Measurements from ENCODE around the gene ABCD4. TPM values are rescaled to one million over a fixed set of nuclear protein-coding genes. Genes with fewer than 3 reads are reported as not detected.
"Not testable (repeated sequence)": the region's sequence is repeated elsewhere in the genome, so short reads cannot be mapped to it uniquely, and the experiment has no call there.

Gene ABCD4
- total and polyA plus RNA-seq, 2 experiments from 2014 or later = 60.5 to 73.1 TPM

DNA sequence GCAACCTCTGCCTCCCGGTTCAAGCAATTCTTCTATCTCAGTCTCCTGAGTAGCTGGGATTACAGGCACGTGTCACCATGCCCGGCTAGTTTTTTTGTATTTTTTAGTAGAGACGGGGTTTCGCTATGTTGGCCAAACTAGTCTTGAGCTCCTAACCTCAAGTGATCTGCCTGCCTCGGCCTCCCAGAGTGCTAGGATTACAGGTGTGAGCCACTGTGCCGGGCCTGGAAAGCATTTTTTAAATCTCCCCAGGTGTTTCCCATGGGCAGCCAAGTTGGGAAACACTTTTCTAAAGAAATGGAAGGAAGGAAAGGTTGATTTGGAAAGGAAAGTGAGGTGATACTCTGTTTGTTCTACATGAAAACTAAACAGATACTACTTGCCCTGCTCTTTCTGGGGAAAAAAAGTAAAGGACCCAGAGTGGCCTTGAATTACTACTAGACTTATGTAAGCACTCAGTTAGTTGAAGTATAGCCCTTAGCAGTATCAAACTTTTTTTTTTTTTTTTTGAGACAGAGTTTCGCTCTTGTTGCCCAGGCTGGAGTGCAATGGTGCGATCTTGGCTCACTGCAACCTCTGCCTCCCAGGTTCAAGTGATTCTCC lies 27.3 kb upstream of the ABCD4 start:
- not testable (repeated sequence) for H3K4me3 Mint-ChIP-seq; H3K79me2 ChIP-seq (replicated peaks; ENCODE audit: insufficient read depth); H3K9me2 ChIP-seq (ENCODE audit: insufficient read depth); H3K4me3 ChIP-seq; ATAC-seq; DNase-seq (ENCODE audit: low spot score); H3K36me3 ChIP-seq (ENCODE audit: insufficient read depth); H3F3A ChIP-seq (replicated peaks; ENCODE audit: low read depth); H3K9me3 Mint-ChIP-seq; H3K27me3 ChIP-seq (ENCODE audit: insufficient read depth); H2AFZ ChIP-seq; H3K4me2 ChIP-seq; H4K20me1 ChIP-seq (replicated peaks; ENCODE audit: insufficient read depth); H3K36me3 Mint-ChIP-seq (ENCODE audit: low read depth)
- peaks cover 23% of the 10 kb centered on the region; the same call in 1 of the 2 replicates for H3K4me1 ChIP-seq (ENCODE audit: insufficient read depth)
- peak overlapping the region; percentile 34; the same call in 1 of the 2 replicates for H3K27ac ChIP-seq (ENCODE audit: low read depth)
- peaks cover 12% of the 10 kb centered on the region for H3K27me3 Mint-ChIP-seq (ENCODE audit: insufficient read depth, low read depth, poor library complexity)
- peak overlapping the region; percentile 57; the same call in 1 of the 2 replicates for H3K27ac Mint-ChIP-seq
- H3K4me1 Mint-ChIP-seq = peaks cover 36% of the 10 kb centered on the region

DNA sequence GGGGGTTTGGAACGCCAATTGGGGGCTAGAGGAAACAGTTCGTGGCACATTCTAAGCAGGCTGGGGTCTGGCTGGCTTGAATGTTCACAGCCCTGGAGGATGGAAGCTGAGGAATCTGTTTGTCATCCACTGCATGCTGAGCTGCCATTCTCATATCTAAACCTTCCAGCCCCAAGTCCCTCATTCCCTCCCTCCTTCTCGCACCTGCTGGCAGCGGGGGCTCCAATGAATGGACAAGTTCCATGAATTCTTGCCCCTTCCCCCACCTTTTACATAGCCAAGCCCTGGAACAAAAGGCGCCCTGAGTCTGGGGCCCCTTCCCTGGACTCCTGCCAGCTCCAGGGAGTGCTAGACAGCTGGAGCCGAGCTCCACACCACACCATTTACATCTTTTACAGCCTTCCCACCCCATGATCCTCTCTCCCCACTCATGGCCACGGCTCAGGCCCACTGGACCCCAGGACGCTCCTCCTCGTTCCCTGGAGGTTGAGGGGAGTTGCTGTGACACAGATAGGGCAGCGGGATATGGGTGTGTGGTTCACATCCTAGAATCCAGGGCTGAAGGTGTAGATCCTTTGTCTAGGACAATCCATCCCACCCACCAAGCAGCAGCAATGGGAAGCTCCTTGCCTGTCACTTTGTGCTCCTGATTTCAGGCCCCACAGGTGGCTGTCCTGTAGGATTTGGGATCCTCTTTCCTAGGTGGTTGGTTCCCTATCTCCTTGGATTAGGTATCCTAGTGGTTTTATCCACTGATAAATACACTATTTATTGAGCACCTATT lies 23.8 kb upstream of the ABCD4 start:
- peaks cover 4% of the 10 kb centered on the region; the same call in 1 of the 3 replicates for H3K36me3 Mint-ChIP-seq (ENCODE audit: low read depth)
- H3K27me3 Mint-ChIP-seq (ENCODE audit: insufficient read depth, low read depth, poor library complexity) = peaks cover 17% of the 10 kb centered on the region
- peaks cover 35% of the 10 kb centered on the region for H3K4me1 Mint-ChIP-seq
- peak overlapping the region; percentile 37 for H3K4me3 ChIP-seq
- H3K9me3 Mint-ChIP-seq = no peaks in the 10 kb centered on the region
- peak overlapping the region; percentile 99 for H3K27ac Mint-ChIP-seq
- H3K27ac ChIP-seq (ENCODE audit: low read depth) = peak overlapping the region; percentile 100
- peak overlapping the region; percentile 55 for H3K4me3 Mint-ChIP-seq
- H3K79me2 ChIP-seq (replicated peaks; ENCODE audit: insufficient read depth) = no peaks in the 10 kb centered on the region
- H3K4me1 ChIP-seq (ENCODE audit: insufficient read depth) = peaks cover 25% of the 10 kb centered on the region; the same call in 1 of the 2 replicates
- H3K4me2 ChIP-seq = peak overlapping the region; percentile 63
- H4K20me1 ChIP-seq (replicated peaks; ENCODE audit: insufficient read depth) = no peaks in the 10 kb centered on the region
- no peak overlapping the region for H2AFZ ChIP-seq
- H3K36me3 ChIP-seq (ENCODE audit: insufficient read depth) = no peaks in the 10 kb centered on the region
- ATAC-seq (peak; percentile 93), DNase-seq (ENCODE audit: low spot score) (peak; percentile 99)
- TF ChIP-seq ZNF114 (CRISPR knock-in tag; IDR thresholded peaks at IDR 0.05) = peak; percentile 7; the same call in 1 of the 2 replicates
- TF ChIP-seq CREB1 (CRISPR knock-in tag; IDR thresholded peaks at IDR 0.05; ENCODE audit: low read depth) = peak; percentile 61
- no peak for TF ChIP-seq EZH2 (IDR thresholded peaks at IDR 0.05; ENCODE audit: low read depth, unreplicated experiment)
- no peak for TF ChIP-seq EZH2phosphoT487 (IDR thresholded peaks at IDR 0.05; ENCODE audit: unreplicated experiment)
- TF ChIP-seq NANOG (IDR thresholded peaks at IDR 0.05; ENCODE audit: borderline replicate concordance) = peak; percentile 72; the same call in 1 of the 2 replicates
- TF ChIP-seq POLR2AphosphoS5 (IDR thresholded peaks at IDR 0.05; ENCODE audit: low read depth) = peak; percentile 59
- TF ChIP-seq, protein P1, sequence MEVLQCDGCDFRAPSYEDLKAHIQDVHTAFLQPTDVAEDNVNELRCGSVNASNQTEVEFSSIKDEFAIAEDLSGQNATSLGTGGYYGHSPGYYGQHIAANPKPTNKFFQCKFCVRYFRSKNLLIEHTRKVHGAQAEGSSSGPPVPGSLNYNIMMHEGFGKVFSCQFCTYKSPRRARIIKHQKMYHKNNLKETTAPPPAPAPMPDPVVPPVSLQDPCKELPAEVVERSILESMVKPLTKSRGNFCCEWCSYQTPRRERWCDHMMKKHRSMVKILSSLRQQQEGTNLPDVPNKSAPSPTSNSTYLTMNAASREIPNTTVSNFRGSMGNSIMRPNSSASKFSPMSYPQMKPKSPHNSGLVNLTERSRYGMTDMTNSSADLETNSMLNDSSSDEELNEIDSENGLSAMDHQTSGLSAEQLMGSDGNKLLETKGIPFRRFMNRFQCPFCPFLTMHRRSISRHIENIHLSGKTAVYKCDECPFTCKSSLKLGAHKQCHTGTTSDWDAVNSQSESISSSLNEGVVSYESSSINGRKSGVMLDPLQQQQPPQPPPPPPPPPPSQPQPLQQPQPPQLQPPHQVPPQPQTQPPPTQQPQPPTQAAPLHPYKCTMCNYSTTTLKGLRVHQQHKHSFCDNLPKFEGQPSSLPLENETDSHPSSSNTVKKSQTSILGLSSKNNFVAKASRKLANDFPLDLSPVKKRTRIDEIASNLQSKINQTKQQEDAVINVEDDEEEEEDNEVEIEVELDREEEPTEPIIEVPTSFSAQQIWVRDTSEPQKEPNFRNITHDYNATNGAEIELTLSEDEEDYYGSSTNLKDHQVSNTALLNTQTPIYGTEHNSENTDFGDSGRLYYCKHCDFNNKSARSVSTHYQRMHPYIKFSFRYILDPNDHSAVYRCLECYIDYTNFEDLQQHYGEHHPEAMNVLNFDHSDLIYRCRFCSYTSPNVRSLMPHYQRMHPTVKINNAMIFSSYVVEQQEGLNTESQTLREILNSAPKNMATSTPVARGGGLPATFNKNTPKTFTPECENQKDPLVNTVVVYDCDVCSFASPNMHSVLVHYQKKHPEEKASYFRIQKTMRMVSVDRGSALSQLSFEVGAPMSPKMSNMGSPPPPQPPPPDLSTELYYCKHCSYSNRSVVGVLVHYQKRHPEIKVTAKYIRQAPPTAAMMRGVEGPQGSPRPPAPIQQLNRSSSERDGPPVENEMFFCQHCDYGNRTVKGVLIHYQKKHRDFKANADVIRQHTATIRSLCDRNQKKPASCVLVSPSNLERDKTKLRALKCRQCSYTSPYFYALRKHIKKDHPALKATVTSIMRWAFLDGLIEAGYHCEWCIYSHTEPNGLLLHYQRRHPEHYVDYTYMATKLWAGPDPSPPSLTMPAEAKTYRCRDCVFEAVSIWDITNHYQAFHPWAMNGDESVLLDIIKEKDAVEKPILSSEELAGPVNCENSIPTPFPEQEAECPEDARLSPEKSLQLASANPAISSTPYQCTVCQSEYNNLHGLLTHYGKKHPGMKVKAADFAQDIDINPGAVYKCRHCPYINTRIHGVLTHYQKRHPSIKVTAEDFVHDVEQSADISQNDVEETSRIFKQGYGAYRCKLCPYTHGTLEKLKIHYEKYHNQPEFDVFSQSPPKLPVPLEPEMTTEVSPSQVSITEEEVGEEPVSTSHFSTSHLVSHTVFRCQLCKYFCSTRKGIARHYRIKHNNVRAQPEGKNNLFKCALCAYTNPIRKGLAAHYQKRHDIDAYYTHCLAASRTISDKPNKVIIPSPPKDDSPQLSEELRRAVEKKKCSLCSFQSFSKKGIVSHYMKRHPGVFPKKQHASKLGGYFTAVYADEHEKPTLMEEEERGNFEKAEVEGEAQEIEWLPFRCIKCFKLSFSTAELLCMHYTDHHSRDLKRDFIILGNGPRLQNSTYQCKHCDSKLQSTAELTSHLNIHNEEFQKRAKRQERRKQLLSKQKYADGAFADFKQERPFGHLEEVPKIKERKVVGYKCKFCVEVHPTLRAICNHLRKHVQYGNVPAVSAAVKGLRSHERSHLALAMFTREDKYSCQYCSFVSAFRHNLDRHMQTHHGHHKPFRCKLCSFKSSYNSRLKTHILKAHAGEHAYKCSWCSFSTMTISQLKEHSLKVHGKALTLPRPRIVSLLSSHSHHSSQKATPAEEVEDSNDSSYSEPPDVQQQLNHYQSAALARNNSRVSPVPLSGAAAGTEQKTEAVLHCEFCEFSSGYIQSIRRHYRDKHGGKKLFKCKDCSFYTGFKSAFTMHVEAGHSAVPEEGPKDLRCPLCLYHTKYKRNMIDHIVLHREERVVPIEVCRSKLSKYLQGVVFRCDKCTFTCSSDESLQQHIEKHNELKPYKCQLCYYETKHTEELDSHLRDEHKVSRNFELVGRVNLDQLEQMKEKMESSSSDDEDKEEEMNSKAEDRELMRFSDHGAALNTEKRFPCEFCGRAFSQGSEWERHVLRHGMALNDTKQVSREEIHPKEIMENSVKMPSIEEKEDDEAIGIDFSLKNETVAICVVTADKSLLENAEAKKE (CRISPR knock-in tag; IDR thresholded peaks at IDR 0.05) = peak; percentile 83
- no peaks in the 10 kb centered on the region for H3K27me3 ChIP-seq (ENCODE audit: insufficient read depth)
- no peaks in the 10 kb centered on the region for H3F3A ChIP-seq (replicated peaks; ENCODE audit: low read depth)
- H3K9me2 ChIP-seq (ENCODE audit: insufficient read depth) = no peaks in the 10 kb centered on the region
